Sigmoid colon (tissue), 7 donors: Measurements from ENCODE around the gene CRKL. TPM values are rescaled to one million over a fixed set of nuclear protein-coding genes. Genes with fewer than 3 reads are reported as not detected.
"Not testable (repeated sequence)": the region's sequence is repeated elsewhere in the genome, so short reads cannot be mapped to it uniquely, and the experiment has no call there.

Source experiments
- DNase-seq: peaks from one replicate; pipeline ENCODE4 v3.0.0-alpha.2; 2019
- H3K27ac ChIP-seq, 4 donors: fragments of 200-600 bp; sonication (generic); one replicate each; pipeline ENCODE4 v1.5.1; 2016 to 2019; ENCODE audit warnings: mild to moderate bottlenecking in 1 of 4
- H3K27me3 ChIP-seq, 3 donors: fragments of 200-600 bp; sonication (generic); one replicate each; pipeline ENCODE4 v1.5.1; 2019; ENCODE audit warnings: mild to moderate bottlenecking in 1 of 3
- H3K36me3 ChIP-seq, 4 donors: fragments of 200-600 bp; sonication (generic); one replicate each; pipeline ENCODE4 v1.5.1; 2016 to 2019
- H3K4me1 ChIP-seq, 4 donors: fragments of 200-600 bp; sonication (generic); one replicate each; pipeline ENCODE4 v1.5.1; 2017 to 2019
- H3K4me3 ChIP-seq, 4 donors: fragments of 200-600 bp; sonication (generic); one replicate each; pipeline ENCODE4 v1.5.1; 2017 to 2019; ENCODE audit warnings: mild to moderate bottlenecking in 2 of 4, moderate library complexity in 1 of 4
- H3K9me3 ChIP-seq, 4 donors: fragments of 200-600 bp in 3 of 4; sonication (generic) in 3 of 4; one replicate each; pipeline versions ENCODE4 v1.5.1 to v1.6.1; 2013 to 2019
- CTCF ChIP-seq, 4 experiments: fragments of 450-650 bp in 3 of 4; fragments of 200-600 bp in 1 of 4; IDR thresholded peaks; one replicate each; pipeline ENCODE4 v1.5.1; 2016 to 2019; ENCODE audit warnings: antibody characterized with exemption in 4 of 4, mild to moderate bottlenecking in 3 of 4, moderate library complexity in 2 of 4
- EP300 ChIP-seq, 4 donors: sonication (generic); formaldehyde crosslinking; IDR thresholded peaks; one replicate each; pipeline ENCODE4 v1.6.1; 2017; ENCODE audit warnings: antibody characterized with exemption in 4 of 4
- POLR2A ChIP-seq, 2 donors: fragments of 450-650 bp; IDR thresholded peaks; one replicate each; pipeline ENCODE4 v1.6.1; 2016; ENCODE audit warnings: antibody characterized with exemption in 2 of 2, mild to moderate bottlenecking in 2 of 2, moderate library complexity in 2 of 2
- POLR2AphosphoS5 ChIP-seq, 4 donors: sonication (generic); formaldehyde crosslinking; IDR thresholded peaks; one replicate each; pipeline ENCODE4 v1.6.1; 2017; ENCODE audit warnings: antibody characterized with exemption in 4 of 4
- WGBS, 2 donors: extraction: QIAGEN DNeasy Blood & Tissue Kit; methylation state at CpG; one replicate each; pipeline ENCODE4 v1.1.7; 2013; 5-methylcytosine and 5-hydroxymethylcytosine counted together
- intact Hi-C: fragments of 100-400 bp; cut with DNase I; formaldehyde crosslinking; loops from one replicate; pipeline ENCODE4 v1.15.1; 2023
- polyA plus RNA-seq, 3 donors: library from polyadenylated mRNA; stranded (reverse); fragments of 200-250 nt; gene quantifications; one replicate each; pipeline ENCODE4 v1.2.3, GENCODE V29; 2013
- total RNA-seq, 4 donors: library from RNA; depleted of rRNA; stranded (reverse); fragments of >200 nt; gene quantifications; one replicate each; pipeline ENCODE4 v1.1.0, GENCODE V29; 2016
- donor health status: healthy with polysubstance abuse.
- donor health status: Bipolar disorder and iron deficiency.
- donor health status: healthy.

CRKL gene
- total and polyA plus RNA-seq, 7 donors = 16.8 to 37.1 (median 35.6) TPM

DNA sequence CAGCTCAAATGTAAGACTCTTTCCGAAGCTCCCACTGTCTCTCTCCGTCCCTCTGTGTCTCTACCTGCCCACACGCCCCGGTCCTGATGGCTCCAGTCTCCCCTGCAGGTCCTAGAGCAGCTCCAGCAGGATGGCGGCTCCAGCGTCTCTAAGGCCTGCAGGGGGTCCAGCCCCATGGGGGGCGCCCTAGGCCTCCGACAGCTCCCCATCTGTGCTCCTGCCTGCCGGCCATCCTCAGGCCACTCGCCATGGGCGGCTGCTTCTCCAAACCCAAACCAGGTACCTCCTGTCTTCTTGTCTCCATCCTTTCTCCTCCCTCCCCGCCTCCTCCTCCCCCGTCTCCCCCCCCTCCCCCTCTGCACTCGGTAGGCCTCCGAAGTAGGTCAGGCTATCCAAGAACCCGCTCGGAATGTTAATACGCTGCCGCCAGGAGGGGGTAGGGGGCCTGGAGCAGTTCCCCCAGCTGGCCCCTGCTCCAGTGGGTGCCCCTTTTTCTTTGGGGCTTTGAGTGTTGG, 50.5 kb downstream of the CRKL start:
- intact Hi-C loops = no loop called here
- 72 to 78% methylated on average over 19 of the region's 19 CpGs for WGBS, 2 donors

DNA sequence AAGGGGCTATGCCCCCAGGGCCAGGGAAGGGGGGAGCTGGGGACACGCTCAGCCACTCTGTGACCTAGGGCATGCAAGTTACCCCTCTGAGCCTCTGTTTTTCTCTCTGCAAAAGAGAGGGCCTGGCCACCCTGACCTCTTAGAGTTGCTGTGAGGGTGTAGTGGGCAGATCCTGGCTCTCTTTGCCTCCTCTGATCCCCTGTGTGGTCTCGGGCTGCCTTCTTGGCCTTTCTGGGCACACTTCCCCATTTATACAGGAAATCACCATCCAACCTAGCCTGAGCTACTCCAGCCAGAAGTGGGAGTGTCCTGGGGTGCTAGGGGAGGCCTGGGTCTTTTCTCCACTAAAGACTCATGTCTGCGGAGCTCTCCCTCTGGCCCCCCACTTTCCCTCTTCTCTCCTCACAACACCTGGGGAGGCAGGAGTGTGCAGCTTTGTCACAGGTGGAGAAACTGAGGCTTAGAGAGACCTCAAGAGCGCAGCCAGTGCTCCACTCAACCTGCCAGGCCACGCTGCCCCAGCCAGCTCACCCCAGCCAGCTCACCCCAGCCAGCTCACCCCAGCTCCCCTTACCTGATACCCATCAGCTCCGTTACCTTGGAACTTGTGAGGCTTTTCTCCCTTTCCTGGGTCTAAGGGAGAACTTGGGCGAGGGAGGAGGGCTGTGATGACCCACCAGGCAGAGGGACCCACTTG, 51.2 kb downstream of the CRKL start:
- H3K4me3 ChIP-seq = no peak overlapping the region
- H3K9me3 ChIP-seq = no peaks in the 10 kb centered on the region
- intact Hi-C loops = no loop called here
- no peak overlapping the region for H3K27ac ChIP-seq
- H3K27me3 ChIP-seq = peaks cover 2 to 16% (median 12%) of the 10 kb centered on the region in 3 donors
- WGBS, 2 donors = 83 to 87% methylated on average over 7 of the region's 7 CpGs
- no peaks in the 10 kb centered on the region for H3K36me3 ChIP-seq
- no peak for TF ChIP-seq POLR2A (IDR thresholded peaks at IDR 0.05)
- no peak for TF ChIP-seq POLR2AphosphoS5 (IDR thresholded peaks at IDR 0.05)
- no peak for TF ChIP-seq EP300 (IDR thresholded peaks at IDR 0.05)
- no peak for TF ChIP-seq CTCF (IDR thresholded peaks at IDR 0.05)
- no peak for DNase-seq
- peaks cover 0 to 28% (median 11%) of the 10 kb centered on the region in 4 donors for H3K4me1 ChIP-seq

More for the DNA sequence above, 50.5 kb downstream of the CRKL start:
- TF ChIP-seq POLR2AphosphoS5 (IDR thresholded peaks at IDR 0.05) (no peak), CTCF (IDR thresholded peaks at IDR 0.05) (no peak), POLR2A (IDR thresholded peaks at IDR 0.05) (no peak), EP300 (IDR thresholded peaks at IDR 0.05) (no peak)
- H3K36me3 ChIP-seq = no peaks in the 10 kb centered on the region
- no peak for DNase-seq
- H3K27me3 ChIP-seq = peaks cover 2 to 16% (median 13%) of the 10 kb centered on the region in 3 donors
- H3K4me1 ChIP-seq = peaks cover 0 to 28% (median 11%) of the 10 kb centered on the region in 4 donors
- no peak overlapping the region for H3K27ac ChIP-seq
- no peak overlapping the region for H3K4me3 ChIP-seq
- no peaks in the 10 kb centered on the region for H3K9me3 ChIP-seq

DNA sequence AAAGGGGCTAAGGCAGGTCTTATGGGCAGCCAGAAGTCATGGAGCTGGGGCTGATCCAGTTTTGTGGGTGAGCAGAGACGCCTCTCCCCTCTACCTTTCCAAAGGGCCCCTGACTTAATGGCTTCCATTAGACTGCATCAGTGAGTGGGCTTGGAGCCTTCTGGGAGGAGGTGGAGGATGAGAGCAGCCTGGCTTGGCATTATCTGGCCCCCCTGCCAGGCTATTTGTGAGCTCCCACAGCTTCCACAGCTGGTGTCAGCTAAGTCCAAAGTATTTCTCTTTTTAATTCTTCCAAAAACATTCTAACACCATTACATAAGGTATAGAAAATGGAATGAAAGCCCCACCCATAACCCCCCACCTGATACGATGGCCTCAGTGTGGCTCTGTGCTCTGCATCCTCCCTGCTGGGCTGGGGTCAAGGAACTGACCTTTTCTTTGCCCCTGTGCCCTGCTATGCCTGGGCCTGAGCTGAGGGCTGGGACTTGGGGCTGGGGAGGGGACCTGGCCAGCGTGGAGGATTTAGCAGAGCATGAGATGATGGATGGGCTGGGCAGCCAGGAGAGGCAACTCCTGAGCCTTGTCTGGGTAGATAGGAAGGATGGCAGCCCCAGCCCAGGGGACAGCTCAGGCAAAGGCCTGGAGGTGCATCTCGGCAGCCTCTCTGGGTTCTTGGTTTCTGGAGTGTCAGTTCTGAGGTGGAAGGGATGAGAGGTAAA, 53.9 kb downstream of the CRKL start:
- Histone ChIP-seq H3K27ac (no peak overlapping the region), H3K36me3 (no peaks in the 10 kb centered on the region), H3K4me1 (peaks cover 0 to 12% (median 0%) of the 10 kb centered on the region in 4 donors), H3K27me3 (no peaks in the 10 kb centered on the region), H3K4me3 (no peak overlapping the region), H3K9me3 (no peaks in the 10 kb centered on the region)
- no peak for TF ChIP-seq POLR2A (IDR thresholded peaks at IDR 0.05)
- TF ChIP-seq POLR2AphosphoS5 (IDR thresholded peaks at IDR 0.05) = no peak
- no peak for DNase-seq
- 82 to 88% methylated on average over 4 of the region's 4 CpGs for WGBS, 2 donors
- intact Hi-C loops = no loop called here

- H3K36me3 ChIP-seq, intact Hi-C loops, H3K4me3 ChIP-seq, H3K27me3 ChIP-seq, DNase-seq, H3K9me3 ChIP-seq, H3K27ac ChIP-seq: not testable (repeated sequence)
- peaks cover 0 to 12% (median 0%) of the 10 kb centered on the region in 4 donors for H3K4me1 ChIP-seq
- 73 to 89% methylated on average over 11 of the region's 11 CpGs for WGBS, 2 donors
Measured at GRCh38 chr22:20972014-20972694, 54.9 kb downstream of the CRKL start.

GRCh38 chr22:20972933-20973577, 55.8 kb downstream of the CRKL start:
- no peak overlapping the region for H3K27ac ChIP-seq
- TF ChIP-seq EP300 (IDR thresholded peaks at IDR 0.05) = no peak
- TF ChIP-seq POLR2AphosphoS5 (IDR thresholded peaks at IDR 0.05) = no peak
- no peak for TF ChIP-seq POLR2A (IDR thresholded peaks at IDR 0.05)
- no peaks in the 10 kb centered on the region for H3K9me3 ChIP-seq
- no peaks in the 10 kb centered on the region for H3K36me3 ChIP-seq
- no peak overlapping the region for H3K4me3 ChIP-seq
- 76 to 80% methylated on average over 21 of the region's 21 CpGs for WGBS, 2 donors
- peaks cover 0 to 8% (median 0%) of the 10 kb centered on the region in 4 donors for H3K4me1 ChIP-seq
- DNase-seq = no peak
- no peaks in the 10 kb centered on the region for H3K27me3 ChIP-seq
- intact Hi-C loops = no loop called here
